Stimulated activated naive CD8-positive, alpha-beta T cell treated with anti-CD3 and anti-CD28 coated beads, Interleukin-15, amount 100 ng/mL, for 72 hours (primary cell): ENCODE results near the gene GABRG3.

ENCODE experiments used
- ATAC-seq: fragments of 150-1000 bp; cut with Tn5 transposase; 2 replicates; pipeline ENCODE4 v1.10.0; 2021; ENCODE audit warnings: mild to moderate bottlenecking, moderate library complexity
- DNase-seq, 2 donors: peaks; one replicate each; pipeline ENCODE4 v3.0.0; 2021 to 2022
- H3K27ac Mint-ChIP-seq, 2 donors: one replicate each; pipeline ENCODE4 v1.8.0; 2022; ENCODE audit warnings: mild to moderate bottlenecking in 2 of 2, mixed read lengths in 2 of 2, moderate library complexity in 2 of 2
- H3K27me3 Mint-ChIP-seq: one replicate; pipeline ENCODE4 v1.8.0; 2022; ENCODE audit warnings: mixed read lengths
- H3K4me1 Mint-ChIP-seq: one replicate; pipeline ENCODE4 v1.8.0; 2022; ENCODE audit warnings: mild to moderate bottlenecking, mixed read lengths
- H3K4me3 Mint-ChIP-seq, 2 donors: one replicate each; pipeline ENCODE4 v1.8.0; 2022; ENCODE audit warnings: mild to moderate bottlenecking in 2 of 2, mixed read lengths in 2 of 2, moderate library complexity in 1 of 2
- H3K9me3 Mint-ChIP-seq, 2 donors: one replicate each; pipeline ENCODE4 v1.8.0; 2022; ENCODE audit warnings: mixed read lengths in 2 of 2

The GABRG3 gene

GRCh38 chr15:27570746-27571145 is 599.8 kb downstream of the GABRG3 start:
- Mint-ChIP-seq H3K27me3 (no peaks in the 10 kb centered on the region), H3K27ac (no peak overlapping the region), H3K4me1 (no peaks in the 10 kb centered on the region), H3K9me3 (peaks cover 0 to 14% of the 10 kb centered on the region in 2 donors), H3K4me3 (no peak overlapping the region)
- ATAC-seq (no peak), DNase-seq (no peak)

- Mint-ChIP-seq H3K4me3 (no peak overlapping the region), H3K27ac (peak overlapping the region in 1 of 2 donors; percentile 67), H3K9me3 (peaks cover 0 to 9% of the 10 kb centered on the region in 2 donors), H3K4me1 (no peaks in the 10 kb centered on the region), H3K27me3 (no peaks in the 10 kb centered on the region)
- DNase-seq: no peak
- no peak for ATAC-seq
Measured at GRCh38 chr15:27573805-27574485, 603.0 kb downstream of the GABRG3 start.

- ATAC-seq (no peak), DNase-seq (no peak)
- Mint-ChIP-seq H3K9me3 (peaks cover 0 to 9% of the 10 kb centered on the region in 2 donors), H3K27me3 (no peaks in the 10 kb centered on the region), H3K4me1 (no peaks in the 10 kb centered on the region), H3K4me3 (no peak overlapping the region), H3K27ac (no peak overlapping the region)
Measured at GRCh38 chr15:27574541-27575054, 603.6 kb downstream of the GABRG3 start.

- no peak overlapping the region for H3K4me3 Mint-ChIP-seq
- ATAC-seq: no peak
- peaks cover 0 to 9% of the 10 kb centered on the region in 2 donors for H3K9me3 Mint-ChIP-seq
- H3K27ac Mint-ChIP-seq: no peak overlapping the region
- DNase-seq: no peak
- H3K4me1 Mint-ChIP-seq: no peaks in the 10 kb centered on the region
- H3K27me3 Mint-ChIP-seq: no peaks in the 10 kb centered on the region
Measured at GRCh38 chr15:27575521-27575920, 604.5 kb downstream of the GABRG3 start.

GRCh38 chr15:27576576-27576975 is 605.6 kb downstream of the GABRG3 start:
- no peak overlapping the region for H3K27ac Mint-ChIP-seq
- DNase-seq: no peak
- ATAC-seq: no peak
- H3K9me3 Mint-ChIP-seq: peaks cover 0 to 4% of the 10 kb centered on the region in 2 donors
- H3K4me3 Mint-ChIP-seq: no peak overlapping the region
- H3K27me3 Mint-ChIP-seq: no peaks in the 10 kb centered on the region
- H3K4me1 Mint-ChIP-seq: no peaks in the 10 kb centered on the region

- no peak overlapping the region for H3K4me3 Mint-ChIP-seq
- peaks cover 0 to 3% of the 10 kb centered on the region in 2 donors for H3K9me3 Mint-ChIP-seq
- ATAC-seq (no peak), DNase-seq (no peak)
- H3K27ac Mint-ChIP-seq: no peak overlapping the region
- H3K4me1 Mint-ChIP-seq: no peaks in the 10 kb centered on the region
- H3K27me3 Mint-ChIP-seq: no peaks in the 10 kb centered on the region
Measured at GRCh38 chr15:27579738-27580137, 608.8 kb downstream of the GABRG3 start.

GRCh38 chr15:27582726-27583410 is 611.9 kb downstream of the GABRG3 start:
- Mint-ChIP-seq H3K4me3 (no peak overlapping the region), H3K27ac (no peak overlapping the region), H3K4me1 (no peaks in the 10 kb centered on the region), H3K27me3 (no peaks in the 10 kb centered on the region), H3K9me3 (no peaks in the 10 kb centered on the region)
- DNase-seq (no peak), ATAC-seq (no peak)

GRCh38 chr15:27583651-27584050 is 612.7 kb downstream of the GABRG3 start:
- no peaks in the 10 kb centered on the region for H3K4me1 Mint-ChIP-seq
- no peak for DNase-seq
- H3K27me3 Mint-ChIP-seq: no peaks in the 10 kb centered on the region
- H3K4me3 Mint-ChIP-seq: no peak overlapping the region
- no peaks in the 10 kb centered on the region for H3K9me3 Mint-ChIP-seq
- ATAC-seq: no peak
- H3K27ac Mint-ChIP-seq: no peak overlapping the region

GRCh38 chr15:27585041-27585640 is 614.2 kb downstream of the GABRG3 start:
- no peak for ATAC-seq
- H3K4me1 Mint-ChIP-seq: no peaks in the 10 kb centered on the region
- H3K27ac Mint-ChIP-seq: no peak overlapping the region
- H3K9me3 Mint-ChIP-seq: peaks cover 6 to 8% of the 10 kb centered on the region in 2 donors
- no peaks in the 10 kb centered on the region for H3K27me3 Mint-ChIP-seq
- no peak for DNase-seq
- no peak overlapping the region for H3K4me3 Mint-ChIP-seq

- no peak for DNase-seq
- Mint-ChIP-seq H3K27ac (no peak overlapping the region), H3K9me3 (peaks cover 6 to 8% of the 10 kb centered on the region in 2 donors), H3K4me1 (no peaks in the 10 kb centered on the region), H3K27me3 (no peaks in the 10 kb centered on the region), H3K4me3 (no peak overlapping the region)
- ATAC-seq: no peak
Measured at GRCh38 chr15:27587810-27588209, 616.8 kb downstream of the GABRG3 start.

GRCh38 chr15:27589260-27589659 is 618.3 kb downstream of the GABRG3 start:
- Mint-ChIP-seq H3K27ac (no peak overlapping the region), H3K4me1 (no peaks in the 10 kb centered on the region), H3K27me3 (no peaks in the 10 kb centered on the region), H3K4me3 (no peak overlapping the region), H3K9me3 (peaks cover 6 to 8% of the 10 kb centered on the region in 2 donors)
- ATAC-seq (no peak), DNase-seq (no peak)

- H3K27me3 Mint-ChIP-seq: no peaks in the 10 kb centered on the region
- no peaks in the 10 kb centered on the region for H3K4me1 Mint-ChIP-seq
- H3K27ac Mint-ChIP-seq: peak overlapping the region in 1 of 2 donors; percentile 21
- no peak overlapping the region for H3K4me3 Mint-ChIP-seq
- DNase-seq (no peak), ATAC-seq (no peak)
- H3K9me3 Mint-ChIP-seq: peaks cover 6 to 8% of the 10 kb centered on the region in 2 donors
Measured at GRCh38 chr15:27589782-27590181, 618.8 kb downstream of the GABRG3 start.
